Activated CD4-positive, alpha-beta T cell treated with anti-CD3 and anti-CD28 coated beads for 4 hours (primary cell): ENCODE results near the gene SMYD3.
"Not testable (repeated sequence)": the region's sequence is repeated elsewhere in the genome, so short reads cannot be mapped to it uniquely, and the experiment has no call there.

Source experiments
- DNase-seq, 2 donors: peaks; one replicate each; pipeline ENCODE4 v3.0.0-alpha.2; 2020

SMYD3 gene

DNA sequence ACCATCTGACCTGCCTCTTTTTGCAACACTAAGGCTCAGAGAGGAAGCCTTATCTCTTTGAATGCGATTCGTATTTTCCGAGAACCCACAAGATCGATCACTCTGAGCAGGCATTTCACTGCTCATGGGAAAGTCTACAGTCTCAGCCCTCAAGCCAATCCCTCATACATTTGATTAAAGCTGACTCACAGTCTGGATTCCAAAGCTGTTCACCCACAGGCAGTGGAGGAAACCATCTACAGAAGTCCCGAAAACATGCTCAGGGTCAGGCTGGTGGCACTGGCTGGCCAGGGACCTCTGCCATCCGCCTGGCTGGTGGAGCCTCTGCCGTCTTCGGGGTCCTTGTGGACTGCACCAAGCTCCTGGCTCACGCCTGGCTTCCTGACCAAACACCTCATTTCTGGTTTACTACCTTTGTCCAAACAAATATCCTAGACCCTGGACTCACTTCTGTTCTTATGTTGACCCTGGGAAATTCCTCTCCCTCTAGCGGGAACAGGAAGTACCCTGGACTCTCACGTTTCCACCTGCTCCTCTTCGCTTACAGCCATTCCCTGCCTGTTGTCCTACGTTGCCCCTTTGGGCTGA lies 650.0 kb downstream of the SMYD3 start:
- no peak for DNase-seq

DNA sequence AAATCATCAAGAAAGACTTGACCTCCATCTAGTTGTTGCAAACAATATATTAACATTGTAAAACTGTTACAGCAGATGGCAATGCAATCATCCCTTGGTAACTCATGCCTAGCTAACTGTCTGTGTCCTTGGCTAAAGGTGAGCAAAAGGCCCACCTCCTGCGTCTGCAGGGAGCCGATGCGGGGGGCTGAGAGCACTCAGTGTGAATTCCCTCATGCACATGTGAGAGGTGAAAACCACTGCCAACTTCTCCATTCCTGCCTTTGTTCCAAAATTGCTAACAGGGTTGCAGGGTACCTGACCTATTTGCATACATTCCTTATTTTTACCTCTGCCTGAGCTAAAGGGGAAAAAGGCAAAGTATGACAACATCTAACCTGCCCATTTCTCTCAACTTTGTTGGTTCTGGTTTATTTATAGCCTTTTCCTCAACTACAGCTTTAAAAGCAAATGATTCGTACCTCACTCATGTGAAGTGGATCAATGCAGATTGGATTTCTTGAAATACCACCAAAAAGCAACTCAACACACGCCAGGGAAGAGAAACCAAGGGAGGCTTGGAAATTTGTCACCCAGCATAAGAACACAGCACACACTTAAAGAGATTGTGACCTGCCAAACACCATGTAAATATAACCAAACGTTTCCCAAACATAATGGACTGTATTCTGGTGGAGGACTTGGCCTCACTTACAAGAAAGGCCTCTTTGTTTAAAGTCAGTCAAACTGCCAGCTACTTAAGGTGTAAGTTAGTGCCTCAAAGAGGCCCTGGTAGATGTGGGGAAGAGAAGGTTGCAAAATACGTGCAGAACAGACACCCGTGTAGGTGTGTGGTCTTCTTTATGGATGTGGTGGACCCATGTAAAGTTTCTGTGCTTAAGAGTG lies 651.0 kb downstream of the SMYD3 start:
- no peak for DNase-seq

- no peak for DNase-seq
Observed at GRCh38 chr1:245853291-245853690, 653.8 kb downstream of the SMYD3 start.

GRCh38 chr1:245843101-245843500 lies 664.0 kb downstream of the SMYD3 start:
- no peak for DNase-seq

DNA sequence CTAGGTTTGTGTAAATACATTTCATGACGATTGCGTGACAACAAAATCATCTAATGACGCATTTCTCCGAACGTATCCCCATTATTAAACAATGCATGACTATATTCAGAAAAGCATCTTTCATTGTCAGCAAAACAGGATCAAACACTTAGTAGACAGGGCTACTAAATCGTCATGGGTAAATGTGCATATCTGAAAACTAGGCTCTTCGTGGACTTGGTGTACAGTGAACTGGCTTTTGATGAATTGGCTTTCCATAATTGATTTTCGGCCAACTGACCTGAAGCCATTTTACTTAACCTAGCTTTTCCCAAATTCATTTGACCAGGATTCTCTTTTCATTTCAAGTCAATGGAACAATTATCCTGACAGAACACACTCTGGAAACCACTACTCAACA lies 665.0 kb downstream of the SMYD3 start:
- DNase-seq, result no peak

DNA sequence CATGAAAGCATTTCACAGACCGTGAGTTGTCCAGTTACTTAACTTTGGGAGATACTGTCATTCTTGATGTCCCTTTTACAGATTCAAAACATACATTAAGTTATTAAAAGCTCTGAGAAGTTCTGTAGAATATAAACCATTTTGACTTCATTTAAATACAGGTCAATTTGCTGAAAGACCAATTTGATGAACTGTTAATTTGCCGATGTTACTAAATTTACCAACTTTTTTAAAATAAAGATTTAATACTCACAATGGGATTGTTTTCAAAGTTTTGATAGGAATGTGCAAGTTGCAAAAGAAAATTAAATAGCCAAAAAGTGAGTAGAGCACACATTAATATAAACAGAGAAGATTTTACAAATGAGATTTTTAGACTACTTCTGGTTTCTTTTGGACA lies 666.1 kb downstream of the SMYD3 start:
- DNase-seq, result no peak

GRCh38 chr1:245837718-245838117 lies 669.4 kb downstream of the SMYD3 start:
- no peak for DNase-seq

DNA sequence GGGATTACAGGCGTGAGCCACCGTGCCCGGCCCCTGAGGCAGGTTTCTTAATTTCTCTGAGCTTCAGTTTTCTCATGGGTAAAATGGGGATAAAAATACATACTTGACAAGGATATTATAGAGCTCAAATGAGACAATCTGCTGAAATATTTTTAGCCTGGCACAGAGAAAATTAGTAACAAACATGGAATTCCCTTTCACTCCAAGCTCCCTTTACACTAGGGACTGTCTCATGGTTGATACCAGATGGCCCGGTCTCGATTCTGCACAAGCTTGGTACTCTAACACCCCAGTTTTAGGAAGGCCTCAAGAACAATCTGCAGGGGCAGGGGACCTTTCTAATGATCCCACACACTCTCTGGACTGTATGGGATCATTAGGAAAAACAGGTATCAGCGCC lies 671.7 kb downstream of the SMYD3 start:
- no peak for DNase-seq

- no peak for DNase-seq
Observed at GRCh38 chr1:245834002-245834401, 673.1 kb downstream of the SMYD3 start.

GRCh38 chr1:245832771-245833527 lies 674.1 kb downstream of the SMYD3 start:
- DNase-seq, result no peak

- DNase-seq, result no peak
Observed at GRCh38 chr1:245831518-245831917, 675.6 kb downstream of the SMYD3 start.

GRCh38 chr1:245829826-245830225 lies 677.3 kb downstream of the SMYD3 start:
- no peak for DNase-seq

- DNase-seq, result no peak
Observed at GRCh38 chr1:245829194-245829593, 677.9 kb downstream of the SMYD3 start.

- no peak for DNase-seq
Observed at GRCh38 chr1:245827301-245827700, 679.8 kb downstream of the SMYD3 start.

GRCh38 chr1:245825128-245825901 lies 681.8 kb downstream of the SMYD3 start:
- no peak for DNase-seq

- no peak for DNase-seq
Observed at GRCh38 chr1:245823408-245824147, 683.5 kb downstream of the SMYD3 start.

GRCh38 chr1:245822996-245823395 lies 684.1 kb downstream of the SMYD3 start:
- no peak for DNase-seq

GRCh38 chr1:245818363-245818762 lies 688.7 kb downstream of the SMYD3 start:
- not testable (repeated sequence) for DNase-seq

- not testable (repeated sequence) for DNase-seq
Observed at GRCh38 chr1:245816496-245816895, 690.6 kb downstream of the SMYD3 start.

GRCh38 chr1:245814651-245815050 lies 692.4 kb downstream of the SMYD3 start:
- DNase-seq, result no peak

DNA sequence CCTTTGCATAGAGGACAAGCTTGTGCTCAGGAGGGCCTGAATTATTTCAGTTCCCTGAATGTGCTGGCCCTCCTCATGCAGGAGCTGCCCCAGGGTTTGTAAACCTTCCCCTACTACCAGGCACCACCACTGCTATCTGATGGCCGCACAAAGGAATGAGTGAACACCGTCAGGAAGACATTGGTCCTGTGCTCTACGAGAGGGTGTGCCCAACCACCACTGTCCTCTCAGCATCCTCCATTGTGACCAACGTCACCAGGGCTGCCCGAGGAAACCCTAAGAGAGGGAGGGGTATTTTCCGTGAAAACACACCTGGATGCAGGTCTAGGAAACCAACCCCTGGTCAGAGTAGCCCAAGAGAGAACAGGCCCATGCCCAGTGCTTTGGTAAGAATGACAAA lies 694.8 kb downstream of the SMYD3 start:
- DNase-seq, result no peak

DNA sequence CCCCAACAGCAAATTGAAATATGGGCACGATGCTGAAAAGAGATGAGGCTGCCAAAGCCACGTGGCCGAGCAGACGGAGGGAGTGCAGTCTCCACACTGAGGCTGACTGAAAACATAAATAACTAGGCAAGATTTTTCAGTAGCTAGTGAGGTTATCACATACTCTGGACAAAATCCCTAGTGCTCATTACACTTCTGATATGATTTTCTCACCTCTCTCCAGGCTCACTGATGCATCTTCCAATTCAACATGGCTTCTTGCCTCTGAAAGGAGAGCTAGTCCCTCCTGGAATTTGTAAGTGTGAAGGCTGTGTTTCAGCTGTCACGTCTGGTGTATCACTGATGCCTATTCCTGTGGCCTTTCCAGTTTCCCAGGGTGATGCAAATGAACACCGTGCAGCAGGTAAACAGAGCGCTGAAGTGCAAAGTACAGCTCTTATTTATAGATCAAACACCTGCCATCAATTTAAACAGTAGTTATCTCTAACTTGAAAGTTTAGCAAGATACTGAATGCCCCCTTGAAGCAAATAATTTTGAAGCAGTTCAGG lies 696.2 kb downstream of the SMYD3 start:
- DNase-seq, result no peak
